GM21529 (cell line): ENCODE results near the gene CAD.
"Not testable (repeated sequence)": the region's sequence is repeated elsewhere in the genome, so short reads cannot be mapped to it uniquely, and the experiment has no call there.

ENCODE experiments used
- ATAC-seq: cut with Tn5 transposase; IDR thresholded peaks from one replicate; pipeline ENCODE4 v1.9.1; 2021; ENCODE audit not compliant: unreplicated experiment

The CAD gene

DNA sequence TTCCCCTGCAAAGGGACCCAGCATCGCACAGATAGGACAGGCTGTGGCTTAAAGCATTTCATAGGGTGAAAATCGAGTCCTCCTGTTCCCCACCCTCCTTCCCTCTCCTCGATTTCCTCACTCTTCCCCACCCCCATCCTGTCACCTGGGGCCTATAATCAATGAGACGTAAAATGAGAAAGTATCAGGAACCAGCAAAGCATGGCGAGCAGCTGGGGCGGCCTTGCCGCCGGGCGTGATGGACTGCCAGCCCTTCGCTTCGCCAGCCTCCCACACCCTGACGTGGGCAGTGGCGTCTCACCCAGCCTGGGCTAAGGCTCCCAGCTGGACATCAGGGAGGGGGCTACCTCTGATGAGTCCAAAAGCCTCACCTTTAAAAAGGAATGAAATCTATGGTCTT lies 34.6 kb downstream of the CAD start:
- ATAC-seq, result no peak

DNA sequence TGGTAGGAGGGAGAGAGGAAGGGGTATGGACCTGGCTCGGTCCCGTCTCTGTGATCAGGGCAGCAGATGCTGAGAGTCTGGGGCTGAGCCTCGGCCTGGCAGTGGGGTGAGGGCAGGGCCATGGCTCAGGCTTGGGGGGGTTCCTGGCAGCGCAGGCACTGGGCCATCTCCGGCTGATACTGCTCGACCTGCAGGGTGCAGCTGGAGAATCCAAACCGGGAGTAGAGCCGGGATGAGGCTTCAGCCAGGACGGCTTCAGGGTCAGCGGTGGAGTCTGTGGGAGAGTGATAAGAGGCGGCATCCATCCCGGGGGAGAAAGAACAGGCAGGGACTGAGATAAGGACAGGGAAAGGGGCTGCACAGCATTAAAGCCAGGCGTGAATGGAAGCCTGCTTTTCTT lies 38.0 kb downstream of the CAD start:
- ATAC-seq, result no peak

DNA sequence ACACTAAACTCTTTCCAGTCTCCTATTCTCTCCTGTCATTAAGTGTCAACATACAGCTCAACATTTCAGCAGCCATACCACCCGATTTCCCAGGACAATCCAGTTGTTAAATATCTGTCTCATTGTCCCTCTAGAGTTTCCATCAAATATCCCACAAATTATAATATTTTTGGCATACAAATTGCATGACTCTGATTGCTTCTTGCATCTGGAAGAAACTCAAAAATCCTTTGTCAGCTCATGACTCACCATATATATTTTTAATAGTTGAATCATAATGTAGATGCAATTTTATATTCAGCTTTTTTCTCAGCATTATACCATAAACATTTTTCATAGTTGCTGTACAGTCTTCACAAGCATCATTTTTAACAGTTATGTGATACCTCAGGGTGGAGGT lies 38.5 kb downstream of the CAD start:
- ATAC-seq, result no peak

DNA sequence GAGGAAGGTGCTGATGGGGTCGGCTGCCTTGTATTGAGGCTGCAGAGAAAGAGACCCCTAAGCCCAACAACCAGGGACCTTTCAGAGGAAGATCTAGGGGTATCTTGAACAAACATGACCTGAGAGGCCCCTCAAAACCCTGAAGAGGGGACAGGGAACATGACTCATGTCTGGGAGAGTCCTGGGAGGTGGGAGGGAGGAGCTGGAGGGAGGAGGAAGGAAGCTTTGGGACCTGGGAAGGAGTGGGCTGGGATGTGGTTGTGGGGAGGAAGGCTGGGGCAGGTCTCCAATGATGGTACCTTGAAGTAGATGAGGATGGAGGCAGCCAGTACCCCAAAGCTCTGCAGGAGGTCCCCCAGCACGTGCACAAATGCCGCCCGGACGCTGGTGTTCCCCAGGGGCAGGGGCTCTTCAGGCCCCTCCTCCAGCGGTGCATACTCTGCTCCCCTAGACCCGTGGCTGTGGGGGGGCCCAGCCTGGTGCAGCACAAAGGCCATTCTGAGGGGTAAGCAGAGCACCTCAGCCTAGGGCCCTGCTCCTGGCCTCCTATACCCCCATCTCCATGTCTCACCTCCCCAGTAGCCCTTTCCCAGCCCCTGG lies 39.8 kb downstream of the CAD start:
- ATAC-seq, result no peak

DNA sequence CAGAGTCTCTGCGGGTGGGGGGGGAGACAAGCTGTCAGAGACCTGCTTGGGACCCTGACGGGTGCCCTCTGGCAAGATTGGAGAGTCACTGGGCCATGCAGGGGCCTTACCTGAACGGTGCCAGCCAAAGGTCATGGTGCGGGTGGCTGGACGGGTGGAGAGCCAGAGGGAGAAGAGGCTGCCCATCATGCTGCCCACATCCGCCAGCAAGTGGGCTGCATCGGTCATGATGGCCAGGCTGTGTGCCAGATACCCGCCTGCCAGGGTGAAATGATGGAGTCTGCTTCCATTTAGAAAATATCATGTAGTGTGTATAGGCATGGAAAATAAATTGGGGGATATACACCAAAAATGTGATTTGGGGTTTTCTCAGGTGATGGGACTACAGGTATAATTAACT lies 40.9 kb downstream of the CAD start:
- no peak for ATAC-seq

DNA sequence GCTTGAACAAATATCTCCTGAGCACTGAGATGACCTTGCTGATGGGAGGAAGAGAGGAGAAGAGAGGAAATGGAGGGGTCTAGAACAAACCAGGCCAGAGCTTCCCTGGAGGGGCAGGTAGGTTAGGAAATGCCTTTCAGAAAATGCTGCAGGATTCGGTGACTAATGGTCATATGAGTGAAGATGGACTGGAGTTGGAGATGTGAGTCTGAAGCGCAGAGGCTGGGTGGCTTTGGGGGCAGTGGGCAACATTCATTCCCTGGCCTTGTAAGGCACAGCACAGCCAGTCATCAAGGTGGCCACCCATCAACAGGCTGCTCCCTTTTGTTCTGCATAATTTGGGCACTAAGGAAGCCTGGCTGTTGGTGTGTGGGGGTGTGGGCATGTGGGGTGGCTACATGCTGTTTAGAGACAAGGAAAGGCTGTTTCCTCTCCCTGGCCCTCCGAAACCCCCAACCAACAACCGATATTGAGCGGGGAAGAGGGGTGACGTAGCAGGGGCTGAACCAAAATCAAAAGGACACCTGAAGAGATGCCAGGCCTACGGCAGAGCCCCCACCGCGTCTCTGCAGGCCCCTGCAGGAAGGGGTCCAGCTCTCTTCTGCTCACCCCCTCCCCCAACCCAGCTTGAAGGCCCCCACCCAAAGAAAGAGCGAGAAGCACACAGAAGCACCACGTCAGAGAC lies 44.2 kb downstream of the CAD start:
- no peak for ATAC-seq

DNA sequence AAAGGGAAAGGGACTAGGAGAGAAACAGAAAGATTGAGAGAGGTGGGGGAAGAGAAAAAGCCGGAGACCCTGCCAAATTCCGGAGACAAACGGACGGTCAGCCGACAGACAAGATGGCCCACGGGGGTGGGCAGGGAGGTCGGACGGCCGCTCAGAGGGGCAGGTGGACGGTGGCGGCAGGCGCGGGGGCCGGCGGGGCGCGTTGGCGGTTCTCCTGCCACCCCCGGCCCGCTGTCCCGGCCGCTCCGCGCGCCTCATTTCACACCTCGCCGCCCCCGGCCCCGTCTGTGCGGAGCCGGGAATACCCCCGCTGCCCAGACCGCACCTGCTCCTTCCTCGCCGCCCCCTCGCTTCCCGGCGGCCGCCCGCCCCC lies 44.7 kb downstream of the CAD start:
- ATAC-seq, result no peak

DNA sequence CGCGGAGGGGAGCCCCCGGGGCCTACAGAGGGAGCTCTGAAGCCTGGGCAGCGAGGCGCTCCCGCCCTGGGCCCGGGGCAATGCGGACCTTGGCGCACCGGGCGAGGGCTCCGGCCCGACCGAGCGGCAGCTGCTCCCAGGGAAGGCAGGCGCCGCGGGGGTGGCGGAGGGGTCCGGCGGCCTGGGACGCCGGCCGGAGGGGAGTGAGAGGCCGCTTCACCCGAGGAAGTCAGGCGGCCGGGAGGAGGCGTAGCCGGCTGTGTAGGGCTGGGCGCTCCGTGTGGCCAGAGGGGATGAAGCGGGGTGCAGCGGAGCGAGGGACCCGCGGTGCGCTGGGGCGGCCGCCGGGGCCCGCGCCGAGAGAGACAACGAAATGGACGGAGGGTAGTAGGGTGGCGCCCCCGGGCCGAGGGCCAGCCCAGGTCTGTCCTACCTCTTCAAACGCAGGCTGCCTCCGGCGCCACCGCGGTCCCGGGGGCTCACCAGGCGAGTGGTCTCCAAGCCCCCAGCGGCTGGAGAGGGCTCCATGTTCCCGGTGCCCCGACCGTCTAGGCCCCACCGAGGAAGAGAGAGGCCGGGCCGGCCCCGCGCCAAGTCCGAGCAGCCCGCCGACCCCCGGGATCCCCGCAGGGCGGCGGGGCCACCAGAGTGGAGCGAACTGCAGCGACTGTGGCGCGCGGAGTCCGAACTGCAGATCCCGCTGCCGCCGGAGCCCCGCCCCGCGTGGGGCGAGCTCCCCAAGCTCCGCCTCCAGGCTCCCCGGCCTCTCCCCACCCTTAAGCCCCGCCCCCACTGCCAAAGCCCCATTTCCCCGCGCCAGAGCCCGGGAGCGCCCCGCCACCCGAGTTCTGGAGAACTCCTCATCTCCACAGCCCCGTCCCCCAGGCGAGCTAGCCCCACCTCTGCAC lies 45.5 kb downstream of the CAD start, which contains the start of gene SLC30A3:
Gene SLC30A3, minus strand, starts transcription at position 669 of the 908 bp plus-strand sequence. Its CDS starts 141 bp downstream, at position 528.
- ATAC-seq, result no peak

DNA sequence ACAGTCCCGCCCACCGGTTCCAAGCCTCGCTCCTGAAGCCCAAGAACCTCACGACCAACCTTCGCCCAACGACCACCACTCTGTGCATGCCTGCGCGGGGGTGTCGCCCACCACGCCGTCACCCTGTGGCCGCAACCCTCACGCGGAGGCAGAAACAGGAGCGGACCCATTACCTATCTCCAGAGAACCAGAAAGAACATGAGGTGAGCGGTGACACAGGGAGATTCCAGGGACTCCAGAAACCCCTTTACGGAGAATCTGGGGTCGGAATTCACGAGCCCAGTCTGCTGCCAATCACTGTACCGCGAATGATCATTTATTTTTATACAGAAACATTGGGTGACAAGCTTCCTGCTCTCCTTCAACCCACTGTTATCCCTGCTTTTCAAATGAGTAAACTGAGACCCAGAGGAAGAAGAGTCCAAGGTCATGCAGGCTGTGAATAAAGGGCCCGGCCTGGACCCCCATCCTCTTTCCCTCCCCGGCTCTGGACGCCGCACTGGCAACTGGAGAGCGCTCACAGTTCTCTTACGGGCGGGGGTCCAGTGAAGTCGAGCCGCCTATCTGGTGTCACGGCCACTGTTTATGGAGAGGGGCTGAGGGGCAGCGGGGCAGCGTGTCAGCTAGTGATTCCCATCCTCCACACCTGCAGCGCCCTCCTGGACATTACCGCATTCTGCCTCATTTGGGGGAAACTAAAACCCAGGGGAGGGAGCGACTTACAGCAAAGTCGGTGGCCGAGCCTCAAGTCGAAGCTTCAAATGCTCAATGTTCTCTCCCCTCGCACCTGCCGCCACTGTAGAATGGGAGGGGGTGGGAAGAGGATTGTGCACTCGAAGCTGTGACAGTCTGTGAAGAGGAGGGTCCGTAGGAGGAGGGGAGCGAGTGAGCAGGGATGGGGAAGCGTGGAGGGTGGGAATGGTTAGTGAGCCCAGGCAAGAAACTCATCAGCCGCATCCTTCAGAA lies 46.4 kb downstream of the CAD start:
- no peak for ATAC-seq

DNA sequence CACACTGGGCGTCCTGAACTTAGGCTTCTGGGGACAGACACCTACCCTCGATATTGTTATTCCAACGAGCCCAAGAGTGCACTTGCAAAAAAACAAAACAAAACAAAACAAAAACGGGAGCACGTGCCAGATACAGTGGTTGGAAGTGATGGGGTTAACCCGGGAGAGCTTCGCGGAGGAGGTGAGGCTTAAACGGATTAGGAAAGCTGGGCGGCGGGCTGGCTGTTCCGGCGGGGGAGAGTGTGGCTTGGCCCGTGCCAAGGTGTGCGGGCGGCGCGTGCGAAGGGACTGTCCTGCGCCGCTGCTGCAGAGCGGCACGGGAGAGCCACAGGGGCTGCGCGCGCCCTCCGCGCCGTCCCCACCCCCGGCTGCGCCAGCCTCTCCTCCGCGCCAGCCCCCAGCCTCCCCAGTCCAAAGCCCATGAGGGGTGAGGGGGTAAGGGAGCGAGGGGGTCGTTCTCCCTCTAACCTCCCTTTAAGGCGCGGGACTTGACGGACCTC lies 47.1 kb downstream of the CAD start:
- no peak for ATAC-seq

DNA sequence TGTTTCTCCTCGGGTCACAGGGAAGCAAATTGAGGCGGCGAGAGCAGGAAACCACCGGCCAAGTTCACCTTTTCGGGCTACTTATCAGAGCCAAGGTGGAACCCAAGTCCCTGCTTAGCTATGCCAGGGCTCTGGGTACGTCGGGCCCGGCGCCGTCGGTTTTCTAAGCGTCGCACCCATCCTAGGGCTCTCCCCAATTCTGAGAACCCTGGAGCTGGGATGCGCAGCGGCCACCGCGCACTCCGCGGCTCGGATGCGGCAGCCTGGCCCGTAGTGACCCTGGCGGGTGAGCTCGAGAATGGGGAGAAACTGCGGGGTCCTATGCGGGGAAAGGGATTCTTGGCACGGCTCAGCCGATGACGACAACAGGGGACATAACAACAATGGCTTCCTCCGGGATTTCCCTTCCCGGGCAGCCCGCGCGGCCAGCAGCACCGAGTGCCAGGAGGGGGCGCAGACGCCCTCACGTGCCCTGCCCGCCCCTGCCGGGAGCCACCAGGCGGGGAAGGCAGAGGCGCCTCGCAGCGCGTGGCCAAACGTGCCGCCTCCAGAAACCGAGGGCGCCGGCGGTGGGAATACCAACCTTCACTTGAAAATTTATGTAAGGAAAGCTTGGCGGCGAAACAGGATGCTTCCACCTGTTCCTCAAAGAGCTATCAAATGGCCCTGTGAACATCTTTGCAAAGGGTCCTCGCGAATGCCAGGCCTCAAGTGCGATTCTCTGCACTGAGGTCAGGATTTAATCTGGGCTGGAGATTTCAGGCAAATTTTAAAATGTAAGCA lies 47.8 kb downstream of the CAD start:
- peak; percentile 55 for ATAC-seq

DNA sequence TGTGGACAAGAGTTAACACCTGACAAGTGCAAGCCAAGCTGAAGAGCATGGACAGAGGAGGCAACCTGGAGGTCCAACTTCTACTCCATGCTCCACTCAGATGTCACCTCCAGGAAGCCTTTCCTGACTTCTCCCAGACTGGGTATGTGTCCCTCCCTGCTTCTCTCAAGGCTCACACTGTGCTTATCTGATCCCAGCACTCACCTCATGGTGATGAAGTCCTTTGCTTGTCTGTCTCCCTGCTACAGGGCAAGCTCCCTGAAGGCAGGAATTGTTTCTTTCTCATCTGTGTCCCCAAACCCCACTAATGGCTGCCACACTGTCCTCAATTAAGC lies 48.3 kb downstream of the CAD start:
- no peak for ATAC-seq

DNA sequence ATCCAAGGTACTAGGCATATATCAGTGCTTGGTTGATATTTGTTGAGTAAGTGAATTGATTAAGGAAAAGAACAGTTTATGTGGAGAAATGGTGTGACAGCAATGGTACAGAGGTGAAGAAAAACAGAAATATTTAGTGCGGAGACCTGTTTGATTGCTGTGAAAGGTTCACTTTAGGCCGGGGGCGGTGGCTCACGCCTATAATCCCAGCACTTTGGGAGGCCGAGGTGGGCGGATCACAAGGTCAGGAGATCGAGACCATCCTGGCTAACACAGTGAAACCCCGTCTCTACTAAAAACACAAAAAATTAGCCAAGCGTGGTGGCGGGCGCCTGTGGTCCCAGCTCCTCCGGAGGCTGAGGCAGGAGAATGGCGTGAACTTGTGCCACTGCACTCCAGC lies 51.1 kb downstream of the CAD start:
- not testable (repeated sequence) for ATAC-seq

DNA sequence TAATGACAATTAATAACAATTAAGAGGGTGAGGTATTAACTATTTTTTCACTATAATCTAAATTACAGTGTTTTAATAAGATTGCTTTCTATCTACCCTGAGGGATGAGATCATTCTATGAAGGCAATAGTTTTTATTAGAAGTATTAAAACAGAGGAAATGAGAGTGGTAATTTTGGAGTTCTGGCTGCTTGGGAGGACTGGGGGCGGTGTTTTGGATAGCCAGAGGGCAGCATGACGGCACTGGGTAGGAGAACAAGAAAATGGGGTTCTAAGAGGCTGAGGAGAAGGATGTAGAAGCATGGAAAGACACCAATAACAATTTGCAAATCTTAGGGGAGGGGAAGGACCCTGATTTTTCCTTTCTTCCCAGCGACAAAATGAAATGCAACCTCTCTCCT lies 53.0 kb downstream of the CAD start:
- ATAC-seq, result no peak

DNA sequence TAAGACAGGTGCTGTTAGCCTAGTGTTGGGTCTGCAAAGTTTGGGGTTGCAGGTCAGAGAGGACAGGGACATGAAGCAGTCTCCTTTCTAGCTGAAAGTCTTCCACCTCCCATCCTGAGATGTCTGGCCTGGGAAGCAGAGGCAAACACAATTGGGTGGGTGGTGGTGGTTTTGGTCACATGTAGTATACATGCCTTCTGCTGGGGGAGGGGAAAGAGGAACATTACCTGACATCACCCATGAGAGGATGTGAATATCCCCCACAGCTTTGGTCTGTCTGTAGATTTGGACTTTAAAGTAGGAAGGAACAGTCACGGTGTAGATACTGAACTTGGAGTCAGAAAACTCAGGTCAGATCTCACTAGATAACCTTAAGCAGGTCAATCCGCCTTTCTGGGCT lies 53.5 kb downstream of the CAD start:
- no peak for ATAC-seq

DNA sequence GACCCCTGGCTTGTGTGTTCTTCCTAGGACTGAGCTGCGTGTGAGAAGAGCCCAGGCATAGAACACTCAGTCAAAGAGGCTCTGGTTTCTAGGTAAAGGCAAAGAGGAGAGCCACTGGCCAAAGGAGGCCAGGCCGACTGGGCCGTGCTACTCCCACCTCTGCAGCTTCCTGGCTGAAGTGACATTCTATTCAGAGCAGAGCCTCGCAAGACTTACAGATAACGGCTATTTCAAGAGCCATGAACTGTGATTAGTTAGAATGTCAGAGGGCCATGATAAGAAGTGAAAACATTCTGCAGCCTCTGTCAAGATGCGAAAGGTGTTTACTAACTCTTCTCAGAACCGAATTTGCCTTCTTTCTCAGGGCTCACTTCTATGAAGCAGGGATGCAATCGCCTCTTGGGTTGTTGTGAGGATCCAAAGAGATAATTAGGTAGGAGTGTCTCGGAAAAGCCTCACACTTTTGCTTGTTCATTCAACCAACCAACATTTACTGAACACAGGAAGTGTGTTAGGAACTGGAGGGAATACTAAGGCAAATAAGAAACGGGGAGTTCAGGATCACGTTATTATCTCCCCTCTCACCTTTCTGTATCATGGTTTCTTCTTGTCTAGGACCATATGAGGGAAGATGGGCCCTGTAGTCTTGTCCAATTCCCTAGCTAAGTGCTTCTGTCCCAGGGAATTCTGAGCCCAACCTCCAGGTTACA lies 54.6 kb downstream of the CAD start:
- no peak for ATAC-seq

DNA sequence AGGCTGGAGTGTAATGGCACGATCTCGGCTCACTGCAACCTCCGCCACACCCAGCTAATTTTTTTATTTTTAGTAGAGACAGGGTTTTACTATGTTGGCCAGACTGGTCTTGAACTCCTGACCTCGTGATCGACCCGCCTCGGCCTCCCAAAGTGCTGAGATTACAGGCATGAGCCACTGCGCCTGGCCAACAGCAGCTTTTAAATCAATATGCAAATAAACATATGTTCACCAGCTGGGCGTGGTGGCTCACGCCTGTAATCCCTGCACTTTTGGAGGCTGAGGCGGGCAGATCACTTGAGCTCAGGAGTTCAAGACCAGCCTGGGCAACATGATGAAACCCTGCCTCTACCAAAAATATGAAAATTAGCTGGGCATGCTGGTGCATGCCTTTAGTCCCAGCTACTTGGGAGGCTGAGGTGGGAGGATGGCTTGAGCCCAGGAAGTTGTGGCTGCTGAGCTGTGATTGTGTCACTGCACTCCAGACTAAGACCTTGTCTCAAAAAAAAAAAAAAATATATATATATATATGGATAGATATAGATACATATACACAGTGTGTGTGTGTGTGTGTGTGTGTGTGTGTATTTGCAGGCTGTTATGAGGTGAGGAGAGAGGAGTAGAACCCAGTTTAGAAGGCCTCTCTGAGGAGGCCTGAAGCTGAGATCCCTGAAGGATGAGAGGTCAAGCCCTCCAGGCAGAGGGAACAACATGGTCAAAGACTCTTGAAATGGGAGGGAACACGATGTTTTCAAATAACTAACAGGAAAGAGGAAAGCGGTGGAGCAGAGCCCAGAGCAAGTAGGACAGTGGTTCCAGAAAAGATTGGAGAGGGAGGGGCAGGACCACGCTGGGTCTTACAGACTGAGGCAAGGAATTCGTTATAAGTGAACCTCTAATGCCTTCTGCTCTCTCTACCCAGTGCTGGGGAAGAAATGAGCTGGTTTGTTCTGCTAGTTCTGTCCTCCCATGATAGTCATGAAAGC lies 55.7 kb downstream of the CAD start:
- not testable (repeated sequence) for ATAC-seq
